T-helper 1 cell (primary cell): ENCODE data around the gene LCMT1.
"Not testable (repeated sequence)": the region's sequence is repeated elsewhere in the genome, so short reads cannot be mapped to it uniquely, and the experiment has no call there.

ENCODE experiments used
- DNase-seq, 5 donors: peaks; one replicate each; pipeline ENCODE4 v3.0.0-alpha.2; 2012 to 2020
- total RNA-seq, 4 donors: gene quantifications; one replicate each; lab custom pipeline; 2026; lab: John Stamatoyannopoulos, UW

LCMT1 gene
- 14.2 to 20.1 (median 18.9) reads per million in 4 donors for total RNA-seq

DNA sequence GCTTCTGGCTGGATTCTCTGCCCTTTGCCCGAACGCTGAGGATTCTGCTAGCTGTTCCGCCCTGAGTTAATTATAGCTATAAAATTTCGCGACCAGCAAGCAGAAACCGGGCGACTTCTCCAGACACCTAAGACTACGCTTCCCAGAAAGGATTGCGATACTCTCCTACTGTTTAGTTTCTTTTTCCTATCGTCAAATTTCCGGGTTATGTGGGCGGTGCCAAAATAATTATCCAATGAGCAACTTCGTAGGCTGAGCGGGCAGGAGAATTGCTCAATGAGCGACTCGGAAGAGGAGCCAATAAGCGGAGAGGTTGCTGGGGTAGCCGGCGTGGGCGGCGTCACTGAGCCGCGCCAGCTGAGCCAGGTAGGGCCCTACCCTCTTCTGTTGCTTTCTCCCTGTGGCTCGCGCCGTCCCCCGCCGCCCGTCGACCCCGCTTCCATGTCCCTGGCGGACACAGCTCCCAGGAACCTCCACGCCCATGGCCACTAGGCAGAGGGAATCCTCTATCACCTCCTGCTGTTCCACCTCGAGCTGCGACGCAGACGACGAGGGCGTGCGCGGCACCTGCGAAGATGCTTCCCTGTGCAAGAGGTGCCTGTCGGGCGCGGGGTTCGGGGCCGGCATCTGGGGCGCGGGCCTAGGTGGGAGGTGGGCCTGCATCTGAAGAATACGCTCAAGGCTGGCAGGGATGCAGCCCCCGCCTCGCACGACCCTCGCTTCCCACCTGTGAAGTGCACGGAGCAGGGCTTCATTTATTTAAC is at the start of gene LCMT1:
LCMT1 (plus strand) TSS at position 340 of the 764 bp plus-strand sequence; CDS start at position 482, 142 bp downstream.
- DNase-seq, result peak; percentile 77 to 98 (median 87)

DNA sequence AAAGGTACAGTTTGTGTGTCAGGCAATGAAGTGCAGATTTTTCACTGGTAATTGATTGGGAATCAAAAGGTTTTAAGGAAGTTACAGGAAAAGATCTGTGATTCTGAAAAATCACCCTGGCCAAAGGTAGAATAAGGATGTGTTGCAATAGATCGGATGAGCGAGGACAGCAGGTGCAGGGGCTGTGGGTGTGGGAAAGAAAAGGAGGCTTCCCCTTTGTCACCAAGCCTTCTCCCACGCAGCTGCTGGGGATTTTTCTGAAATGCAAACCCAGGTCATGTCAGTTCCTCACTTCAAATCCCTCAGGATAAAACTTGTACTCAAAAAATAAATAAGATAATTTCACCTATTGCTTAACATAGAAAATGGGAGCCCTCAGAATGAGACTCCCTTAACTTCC is 48.4 kb upstream of the LCMT1 start:
- no peak for DNase-seq

DNA sequence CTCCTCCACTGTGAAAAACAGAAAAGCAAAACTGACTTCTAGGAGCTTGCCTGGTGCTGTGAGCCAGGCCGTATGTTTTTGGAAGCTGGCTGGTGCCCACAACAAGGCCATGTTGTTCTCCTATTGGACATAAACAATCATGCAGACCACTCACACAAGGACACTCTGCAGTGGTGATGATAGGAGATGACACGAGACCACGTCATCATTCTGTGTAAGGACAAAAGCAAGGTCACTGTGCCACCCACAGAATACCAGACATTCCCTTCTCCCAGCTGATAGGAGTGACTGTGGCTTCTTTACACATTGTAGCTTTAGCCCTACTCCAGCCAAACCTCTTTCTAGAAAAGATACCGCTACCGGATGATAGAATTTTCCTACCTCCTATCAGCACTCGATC is 47.7 kb upstream of the LCMT1 start:
- no peak for DNase-seq

DNA sequence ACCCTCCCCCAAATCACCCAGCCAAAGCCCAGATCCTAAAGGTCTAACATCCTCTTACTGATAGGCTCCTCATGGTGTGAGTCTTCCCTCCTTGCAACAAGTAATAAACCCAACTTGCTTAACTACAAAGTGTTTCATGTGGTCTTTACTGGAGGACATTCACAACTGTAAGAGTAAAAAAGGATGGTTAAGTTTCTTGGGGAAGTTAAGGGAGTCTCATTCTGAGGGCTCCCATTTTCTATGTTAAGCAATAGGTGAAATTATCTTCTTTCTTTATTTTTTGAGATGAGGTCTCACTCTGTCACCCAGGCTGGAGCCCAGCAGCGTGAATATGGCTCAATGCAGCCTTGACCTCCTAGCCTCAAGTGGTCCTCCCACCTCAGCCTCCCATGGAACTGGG is 47.3 kb upstream of the LCMT1 start:
- DNase-seq, result not testable (repeated sequence)

DNA sequence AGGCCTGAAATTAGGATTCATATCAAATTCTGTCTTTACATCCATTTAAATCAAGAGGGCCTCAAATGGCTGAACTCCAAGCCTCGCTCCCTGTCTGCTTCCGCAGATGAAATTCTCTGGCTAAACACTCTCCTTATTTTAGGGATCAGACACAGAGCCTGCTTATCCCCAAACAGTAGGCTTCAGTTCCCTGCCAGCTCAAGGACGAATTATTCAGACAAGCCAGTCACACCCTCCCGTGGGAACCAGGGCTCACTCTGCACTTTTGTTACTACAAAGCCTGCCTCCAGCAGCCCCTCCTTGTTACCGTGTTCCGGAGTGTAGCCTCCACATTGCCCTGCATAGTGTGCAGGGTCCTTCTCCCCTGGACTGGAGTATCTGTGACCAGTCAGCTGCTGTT is 46.6 kb upstream of the LCMT1 start:
- DNase-seq, result no peak

DNA sequence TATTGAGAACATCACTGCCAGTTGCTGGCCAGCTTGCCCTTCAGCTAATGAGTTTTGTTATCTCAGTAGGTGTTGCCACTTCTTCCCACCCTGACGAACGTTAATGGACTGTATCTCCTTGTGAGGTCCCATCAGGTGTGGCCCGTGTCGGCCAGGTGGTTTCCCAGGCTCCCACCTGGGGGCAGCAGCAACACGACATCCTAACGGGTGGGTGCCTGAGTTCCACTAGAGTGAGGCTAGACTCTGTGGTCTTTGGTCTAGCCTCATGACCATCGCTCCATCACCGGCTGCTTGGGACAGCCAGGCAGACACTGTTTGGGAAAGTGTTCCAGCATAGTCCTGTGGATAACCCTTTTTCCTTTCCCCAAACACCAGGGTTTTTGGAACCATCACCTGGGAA is 45.6 kb upstream of the LCMT1 start:
- DNase-seq, result no peak

DNA sequence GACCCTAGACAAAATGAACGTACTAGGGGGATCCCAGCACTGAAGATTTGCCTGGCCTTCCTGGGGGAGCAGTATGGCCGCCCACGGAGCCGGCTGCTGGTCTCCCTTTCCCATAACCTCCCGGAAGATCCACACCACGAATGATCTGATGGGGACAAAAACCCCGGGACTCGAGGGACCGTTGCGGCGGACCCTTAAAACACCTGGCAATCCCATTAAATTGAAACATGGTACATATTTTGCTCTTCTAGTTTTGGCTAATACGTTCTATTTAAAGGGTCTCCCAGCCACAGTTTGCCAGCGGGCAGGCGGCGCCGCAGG is 45.2 kb upstream of the LCMT1 start:
- no peak for DNase-seq

DNA sequence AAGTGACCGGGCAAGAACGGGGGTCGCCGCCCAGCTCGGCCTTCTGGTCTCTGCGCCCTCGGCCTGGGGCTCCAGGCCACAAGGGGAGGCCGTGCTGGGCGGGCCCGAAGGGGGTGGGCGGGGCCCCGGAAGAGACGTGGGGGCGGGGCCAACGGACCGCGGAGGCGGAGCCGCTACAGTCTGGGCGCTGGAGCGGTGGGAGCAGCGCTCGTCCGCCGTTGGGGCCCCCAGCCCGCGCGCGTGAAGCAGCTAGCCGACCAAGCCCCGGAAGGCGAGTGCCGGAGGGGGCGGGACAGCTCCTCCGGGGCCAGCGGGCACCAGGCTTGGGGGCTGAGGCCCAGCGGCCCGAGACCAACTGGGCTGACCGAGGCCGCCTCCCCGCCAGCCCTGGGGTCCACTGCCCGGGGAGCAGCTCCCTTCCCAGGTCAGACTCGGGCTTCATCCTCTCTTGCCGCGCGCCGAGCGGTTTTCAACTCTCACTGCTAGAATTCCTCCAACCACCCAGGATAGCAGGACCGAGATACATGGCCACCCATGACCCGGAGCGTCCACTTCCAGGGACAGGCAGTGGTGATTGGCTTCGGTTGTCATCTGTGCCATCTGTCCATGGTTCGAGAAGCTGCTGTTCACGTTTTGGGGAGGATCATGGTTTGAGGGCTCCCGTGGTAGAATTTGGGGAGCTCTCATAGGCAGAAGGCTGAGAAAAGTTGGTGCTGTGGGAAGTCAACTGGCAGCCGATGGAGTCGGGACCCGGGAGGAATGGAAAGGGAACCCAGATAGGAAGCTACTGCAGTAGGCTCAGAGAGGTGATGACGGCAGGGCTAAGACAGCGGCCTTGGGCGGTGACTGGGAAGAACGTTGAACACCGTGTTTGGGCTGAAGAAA is 44.6 kb upstream of the LCMT1 start:
- DNase-seq, result peak; percentile 71 to 84 (median 78)

DNA sequence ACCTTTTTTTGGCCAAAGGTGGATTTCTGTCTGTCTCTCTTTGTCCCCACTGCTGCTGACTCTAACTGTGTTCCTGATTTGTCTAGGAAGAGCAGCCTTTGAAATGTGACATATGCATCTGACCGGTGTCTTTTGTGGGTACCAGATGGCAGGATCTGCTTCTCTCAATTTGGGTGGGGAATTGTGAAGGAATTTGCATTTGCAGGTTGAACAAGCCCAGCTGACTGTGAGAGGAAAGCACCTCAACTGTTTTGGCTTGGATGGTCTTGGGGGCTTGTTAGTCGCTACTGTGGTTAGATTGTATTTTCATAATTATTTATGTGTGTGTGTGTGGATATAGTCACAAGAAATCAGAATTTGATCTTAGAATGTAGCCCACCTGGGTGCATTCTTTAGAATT is 37.7 kb upstream of the LCMT1 start:
- no peak for DNase-seq

DNA sequence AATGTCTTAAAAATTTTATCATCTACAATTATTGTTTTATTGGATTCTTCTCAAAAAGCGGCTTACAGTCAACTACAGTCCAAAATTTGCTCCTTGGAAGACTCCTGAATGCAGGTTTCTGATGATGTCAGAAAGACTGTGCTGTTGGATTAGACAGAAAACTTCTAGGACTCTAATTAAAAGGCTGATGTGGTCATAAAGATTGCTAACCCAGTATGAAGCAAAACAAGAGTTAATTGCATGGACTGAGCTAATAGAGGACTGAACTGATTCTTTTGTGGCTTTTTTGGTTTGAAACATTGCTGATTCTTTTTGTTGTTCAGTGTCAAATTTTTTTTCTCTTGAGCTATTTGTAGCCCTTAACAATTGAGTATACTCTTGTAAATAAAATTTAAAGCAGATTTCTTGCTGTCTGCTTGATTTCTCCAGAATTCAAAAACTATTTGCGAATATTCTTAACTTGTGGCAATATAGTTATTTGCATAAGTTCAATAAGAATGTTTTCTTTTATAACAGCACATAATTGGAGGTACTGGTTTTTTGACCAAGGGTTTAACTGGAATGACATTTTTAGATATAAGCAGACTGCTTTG is 33.1 kb upstream of the LCMT1 start:
- no peak for DNase-seq

DNA sequence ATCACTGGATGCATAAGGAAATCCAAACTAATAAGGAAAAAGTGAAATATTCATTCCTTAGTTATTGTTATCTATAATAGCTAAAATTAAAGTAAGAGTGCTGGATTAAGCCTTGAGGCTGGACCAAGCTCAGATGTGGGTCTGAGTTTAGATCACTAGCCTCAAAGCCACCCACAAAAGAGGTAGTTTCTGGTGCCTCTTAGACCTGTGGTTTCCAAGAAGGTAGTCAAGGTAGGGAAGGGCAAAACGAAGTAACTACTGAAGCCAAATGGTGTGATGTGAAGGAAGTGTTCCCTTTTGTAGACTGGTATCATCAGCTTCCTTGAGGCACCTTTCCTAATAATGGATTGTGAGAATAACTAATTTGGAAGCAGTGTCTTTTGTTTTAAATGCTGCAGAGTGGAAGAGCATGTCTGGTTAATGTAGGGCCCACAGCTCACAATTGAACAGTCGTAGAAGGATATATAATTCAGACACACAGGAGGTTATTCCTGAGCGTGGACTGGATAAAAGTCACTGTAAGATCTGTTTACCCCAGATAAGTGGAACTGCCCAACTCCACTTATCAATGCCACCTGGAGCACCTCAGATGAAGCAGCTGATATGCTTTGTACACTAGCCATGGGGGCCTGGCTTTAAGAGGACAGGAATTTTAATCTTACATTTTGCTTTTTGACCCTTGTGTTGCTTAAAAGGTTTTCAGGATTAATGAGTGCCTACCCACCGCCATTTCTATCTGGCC is 31.7 kb upstream of the LCMT1 start:
- DNase-seq, result no peak

DNA sequence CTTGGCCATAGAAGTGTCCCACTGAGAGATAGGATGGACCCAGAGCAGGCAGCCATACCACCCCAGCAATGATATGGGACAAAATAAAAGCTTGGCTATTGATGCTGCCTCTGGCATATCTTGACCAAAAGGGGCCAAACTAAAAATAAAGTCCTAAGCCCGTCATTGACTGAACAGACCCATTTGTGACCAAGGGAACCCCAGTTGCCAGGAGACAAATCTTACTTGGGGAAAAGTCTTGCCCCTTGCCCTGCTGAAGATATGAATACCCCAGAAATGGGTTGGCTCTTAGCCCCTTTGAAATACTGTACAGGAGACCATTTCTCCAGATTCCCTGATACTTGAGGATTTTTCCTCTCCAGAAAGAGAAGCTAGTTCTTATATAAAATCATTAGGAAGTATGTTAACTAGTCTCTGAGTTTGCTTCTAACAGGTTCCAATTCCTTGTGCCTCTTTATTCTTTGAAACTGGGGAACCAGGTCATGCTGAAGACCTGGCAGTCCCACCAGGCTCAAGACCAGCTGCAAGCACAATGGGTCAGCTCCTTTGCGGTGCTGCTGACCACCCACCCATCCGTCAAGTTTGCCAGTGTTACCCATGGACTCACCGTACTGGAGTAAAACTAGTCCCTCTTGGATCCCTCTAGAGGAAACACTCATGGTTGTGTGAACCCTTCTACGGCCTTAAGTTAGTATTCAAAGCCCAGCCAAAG is 31.0 kb upstream of the LCMT1 start:
- no peak for DNase-seq

DNA sequence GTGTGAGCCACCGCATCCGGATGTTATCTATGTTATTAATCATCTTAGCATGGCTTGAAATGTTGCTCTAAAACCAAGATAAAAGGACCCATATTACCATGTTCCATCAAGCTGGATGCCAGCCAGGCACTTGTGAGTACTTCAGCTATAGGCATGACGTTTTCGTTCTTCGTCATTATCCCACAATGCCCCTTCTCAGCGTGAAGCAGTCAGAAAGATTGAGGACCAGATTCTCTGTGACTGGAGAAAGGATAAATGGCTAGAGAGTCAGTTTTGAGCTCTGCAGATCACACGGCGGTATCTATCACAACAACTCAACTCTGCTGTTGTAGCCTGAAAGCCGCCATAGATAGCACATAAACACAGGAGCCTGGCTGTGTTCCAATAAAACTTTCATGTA is 29.8 kb upstream of the LCMT1 start:
- DNase-seq, result no peak

DNA sequence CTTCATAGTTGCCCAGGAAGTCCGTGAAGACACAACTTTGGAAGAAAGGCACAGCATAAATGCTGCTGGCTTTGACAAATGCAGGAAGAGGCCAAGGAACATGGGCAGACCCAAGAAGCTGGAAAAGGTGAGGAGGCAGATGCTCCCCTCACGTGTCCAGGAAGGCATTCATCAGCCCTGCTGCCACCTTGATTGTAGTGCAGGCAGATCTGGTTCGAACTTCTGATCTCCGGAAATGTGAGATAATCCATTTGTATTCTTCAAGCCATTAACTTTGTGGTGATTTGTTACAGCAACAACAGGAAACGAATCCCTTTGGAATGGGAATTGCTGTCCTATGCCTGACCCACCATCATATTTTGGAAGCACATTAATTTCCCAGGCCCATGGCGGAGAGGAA is 28.5 kb upstream of the LCMT1 start:
- DNase-seq, result no peak

DNA sequence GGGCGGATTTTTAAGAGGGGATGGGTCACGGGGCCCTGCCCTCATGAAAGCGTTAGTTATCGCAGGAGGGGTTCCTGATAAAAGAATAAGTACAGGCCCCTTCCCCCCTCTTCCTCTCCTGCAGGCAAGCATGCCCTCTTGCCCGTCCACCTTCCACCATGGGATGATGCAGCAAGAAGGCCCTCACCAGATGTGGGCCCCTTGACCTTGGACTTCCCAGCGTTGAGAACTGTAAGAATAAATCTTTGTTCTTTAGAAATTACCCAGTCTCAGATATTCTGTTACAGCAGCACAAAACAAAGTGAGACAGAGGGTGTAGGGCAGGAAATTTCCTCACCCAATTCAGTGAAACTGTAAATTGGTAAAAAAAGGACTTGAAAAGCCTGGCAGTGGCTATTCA is 27.8 kb upstream of the LCMT1 start:
- DNase-seq, result no peak

DNA sequence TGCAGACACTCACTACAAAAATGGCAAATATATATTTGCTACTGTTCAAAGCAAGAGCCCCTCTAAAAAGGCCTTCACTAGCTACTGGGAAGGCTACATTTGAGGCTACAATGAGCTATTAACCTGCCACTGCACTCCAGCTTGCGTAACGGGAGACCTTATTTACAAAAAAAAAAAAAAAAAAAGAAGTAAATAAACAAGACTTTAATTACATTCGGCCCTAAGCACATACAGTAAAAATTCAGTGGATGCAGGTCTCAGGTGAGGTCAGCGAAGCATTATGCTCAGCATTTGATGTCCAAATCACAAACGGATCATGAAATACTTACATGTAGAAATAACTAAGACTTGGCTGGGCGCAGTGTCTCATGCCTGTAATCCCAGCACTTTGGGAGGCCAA is 26.7 kb upstream of the LCMT1 start:
- no peak for DNase-seq

DNA sequence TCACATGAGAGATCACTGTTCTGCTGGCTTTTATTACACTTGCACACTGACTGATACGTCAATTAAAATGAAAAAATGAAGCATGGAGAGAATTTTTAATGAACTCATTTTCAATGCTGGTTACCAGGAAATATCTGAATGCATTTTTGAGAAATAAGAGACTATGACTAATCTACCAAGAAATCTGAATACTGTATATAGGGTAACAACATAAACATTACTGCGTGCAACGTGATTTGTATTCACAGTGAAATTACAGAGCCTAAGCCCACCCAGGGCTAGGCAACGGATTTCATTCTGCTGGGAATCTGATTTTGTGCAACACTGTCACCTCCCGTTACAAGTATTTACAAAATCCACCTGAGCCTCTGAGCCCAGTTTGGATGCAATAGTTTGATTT is 23.8 kb upstream of the LCMT1 start:
- no peak for DNase-seq

DNA sequence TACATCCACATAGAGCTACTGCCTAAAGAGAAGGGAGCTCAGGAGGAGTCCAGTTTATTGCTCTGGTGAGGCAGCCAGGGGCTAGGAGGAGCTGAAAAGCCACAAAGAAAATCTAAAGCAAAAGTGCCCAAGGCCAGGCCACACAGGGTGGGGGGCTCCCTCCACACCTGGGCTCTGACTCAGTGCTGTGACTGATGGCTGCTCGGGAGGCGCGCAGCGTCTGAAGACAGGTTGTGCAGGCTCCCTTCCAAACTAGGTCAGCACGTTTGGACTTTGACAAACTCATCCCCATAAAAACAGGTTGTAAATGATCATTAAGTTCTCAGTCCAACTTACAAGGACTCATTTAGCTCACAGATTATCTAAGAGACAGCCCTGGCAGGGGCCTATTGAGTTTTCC is 22.2 kb upstream of the LCMT1 start:
- no peak for DNase-seq

DNA sequence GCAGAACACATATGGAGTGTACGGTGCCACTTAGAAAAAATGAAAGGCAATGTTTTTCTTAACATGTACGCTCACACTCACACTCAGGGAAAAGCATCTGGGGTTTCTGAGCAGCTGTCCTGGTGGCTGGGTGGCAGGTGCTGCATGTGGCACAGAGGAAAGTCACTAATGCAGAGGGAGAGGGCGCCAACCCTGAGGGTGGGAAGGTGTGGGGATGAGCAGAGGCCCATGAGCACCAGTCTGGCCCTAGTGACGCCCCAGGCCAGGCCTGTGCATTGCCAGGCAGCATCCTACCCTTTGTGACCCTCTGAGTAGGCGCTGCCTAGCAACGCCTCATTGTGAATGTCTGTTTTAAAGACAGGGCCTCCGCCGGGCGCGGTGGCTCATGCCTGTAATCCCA is 19.1 kb upstream of the LCMT1 start:
- no peak for DNase-seq

DNA sequence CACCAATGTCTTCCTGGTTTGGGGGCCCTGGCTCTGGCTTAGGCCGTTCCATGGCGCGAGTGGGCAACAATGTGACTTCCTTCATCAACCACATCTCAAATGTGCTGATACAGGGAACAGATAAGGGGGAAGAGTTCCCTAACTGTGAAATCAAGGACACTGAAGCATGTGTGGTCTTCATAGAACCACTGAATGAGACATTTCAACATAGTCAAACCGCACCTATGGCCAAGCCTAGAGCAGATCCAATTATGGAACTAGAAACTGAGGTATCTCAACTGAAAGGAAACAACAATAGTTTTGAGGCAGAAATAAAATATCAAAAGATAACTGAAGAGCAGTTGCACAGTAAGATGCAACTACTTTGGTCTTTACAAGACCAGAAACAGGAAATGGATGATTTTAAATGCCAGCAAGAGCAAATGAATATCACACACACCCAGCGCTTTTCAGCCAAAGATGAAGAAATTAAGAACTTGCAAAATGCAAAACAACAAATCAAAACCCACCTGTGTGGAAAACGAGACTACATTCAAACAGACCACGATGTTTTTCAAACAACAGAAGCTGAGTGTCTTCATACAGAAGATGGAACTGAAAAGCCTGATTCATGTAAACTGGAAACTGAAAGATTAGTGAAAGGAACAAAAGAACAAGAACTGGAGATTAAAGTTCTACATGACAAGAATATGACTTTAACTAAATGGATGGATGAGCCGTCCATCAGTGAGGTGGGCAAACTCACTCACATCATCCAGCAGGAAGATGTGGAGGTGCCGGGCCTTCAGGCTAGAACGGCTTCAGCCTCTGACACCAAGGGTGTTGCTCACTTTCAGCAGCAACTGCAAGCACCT is 18.1 kb upstream of the LCMT1 start:
- DNase-seq, result peak in 1 of 5 donors; percentile 58

DNA sequence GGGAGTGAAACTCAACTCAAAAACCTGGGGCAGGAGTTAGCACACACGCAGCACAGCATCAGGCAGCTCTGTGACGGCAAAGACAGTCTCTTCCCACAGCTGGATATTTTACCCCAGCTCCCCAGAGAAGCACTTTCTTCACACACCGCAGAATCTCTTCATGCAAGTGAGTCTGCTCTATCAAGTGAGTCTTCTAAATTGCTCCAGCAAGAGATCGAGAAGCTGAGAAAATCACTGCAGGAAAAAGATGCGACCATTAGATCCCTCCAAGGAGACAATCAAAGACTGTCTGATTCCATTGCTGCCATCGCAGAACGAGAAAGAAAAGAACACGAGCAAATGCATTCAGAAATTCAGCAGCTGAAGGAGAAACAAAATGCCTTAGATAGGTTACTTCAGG is 16.9 kb upstream of the LCMT1 start:
- no peak for DNase-seq
